IMR-90 (cell line): Measurements from ENCODE around the gene PHIP. TPM values are rescaled to one million over a fixed set of nuclear protein-coding genes. Genes with fewer than 3 reads are reported as not detected.

Experiments
- ATAC-seq: fragments of 200-7000 bp; cut with Tn5 transposase; 2 replicates; pipeline ENCODE4 v1.9.1; 2020; ENCODE audit warnings: low read depth, mild to moderate bottlenecking, moderate library complexity
- BruUV-seq: library from RNA; stranded (reverse); fragments of 400-500 nt; replicated peaks from 2 replicates; lab custom pipeline; 2021; lab: Mats Ljungman, UMichigan
- CTCF ChIA-PET: fragments of 300-600 bp; formaldehyde crosslinking; extraction: SDS; loops from one replicate; lab custom pipeline; 2021; ENCODE audit warnings: antibody characterized with exemption; lab: Yijun Ruan, JAX
- POLR2A ChIA-PET: fragments of 300-600 bp; sonication (Branson Sonifier 250); formaldehyde crosslinking; loops from one replicate; lab custom pipeline; 2022; ENCODE audit warnings: antibody characterized with exemption; ENCODE audit not compliant: unreplicated experiment; lab: Charles Lee
- DNase-seq: peaks from one replicate; pipeline ENCODE4 v3.0.0; 2013
- H2AFZ ChIP-seq: replicated peaks from 2 replicates; pipeline ENCODE3; 2013; ENCODE audit warnings: low read length, mild to moderate bottlenecking; ENCODE audit not compliant: poor library complexity
- H2AK5ac ChIP-seq: 2 replicates; pipeline ENCODE4 v1.6.1; 2013; ENCODE audit warnings: low read depth, low read length, inconsistent platforms
- H2AK9ac ChIP-seq: replicated peaks from 2 replicates; pipeline ENCODE3; 2013; ENCODE audit warnings: mild to moderate bottlenecking, low read depth, low read length, moderate library complexity; ENCODE audit not compliant: poor library complexity
- H2BK120ac ChIP-seq: 2 replicates; pipeline ENCODE4 v1.6.1; 2013; ENCODE audit warnings: low read depth, low read length, inconsistent platforms
- H2BK15ac ChIP-seq: 3 replicates; pipeline ENCODE4 v1.6.1; 2013; ENCODE audit warnings: low read depth, low read length, inconsistent platforms
- H2BK20ac ChIP-seq: 2 replicates; pipeline ENCODE4 v1.6.1; 2013; ENCODE audit warnings: low read depth, mild to moderate bottlenecking, inconsistent platforms, low read length, moderate library complexity
- H2BK5ac ChIP-seq: 2 replicates; pipeline ENCODE4 v1.6.1; 2013; ENCODE audit warnings: mild to moderate bottlenecking, low read depth, low read length, inconsistent platforms; ENCODE audit not compliant: poor library complexity, severe bottlenecking
- H3K14ac ChIP-seq: replicated peaks from 2 replicates; pipeline ENCODE4 v1.6.1; 2013; ENCODE audit warnings: low read depth, low read length, inconsistent platforms
- H3K18ac ChIP-seq: 2 replicates; pipeline ENCODE4 v1.6.1; 2013; ENCODE audit warnings: low read depth, low read length, control low read depth
- H3K23ac ChIP-seq: 2 replicates; pipeline ENCODE4 v1.6.1; 2013; ENCODE audit warnings: low read depth, low read length, inconsistent platforms
- H3K27ac ChIP-seq: 2 replicates; pipeline ENCODE4 v1.5.1; 2013; ENCODE audit warnings: mild to moderate bottlenecking, control low read depth, low read length; ENCODE audit not compliant: insufficient read depth
- H3K27me3 ChIP-seq: 2 replicates; pipeline ENCODE4 v1.6.1; 2013; ENCODE audit warnings: low read length; ENCODE audit not compliant: control insufficient read depth, insufficient read depth
- H3K36me3 ChIP-seq: 2 replicates; pipeline ENCODE4 v1.6.1; 2013; ENCODE audit warnings: low read length, mixed read lengths; ENCODE audit not compliant: control insufficient read depth, insufficient read depth
- H3K4ac ChIP-seq: 2 replicates; pipeline ENCODE4 v1.6.1; 2013; ENCODE audit warnings: low read depth, low read length, inconsistent platforms
- H3K4me1 ChIP-seq: 2 replicates; pipeline ENCODE4 v1.6.1; 2013; ENCODE audit warnings: low read length, mixed read lengths; ENCODE audit not compliant: control insufficient read depth, insufficient read depth
- H3K4me2 ChIP-seq: 2 replicates; pipeline ENCODE4 v1.6.1; 2013; ENCODE audit warnings: low read depth, mild to moderate bottlenecking, control low read depth, low read length, moderate library complexity
- H3K4me3 ChIP-seq: 2 replicates; pipeline ENCODE4 v1.5.1; 2013; ENCODE audit warnings: low read depth, mild to moderate bottlenecking, control low read depth, low read length, moderate library complexity; ENCODE audit not compliant: insufficient read depth
- H3K56ac ChIP-seq: 2 replicates; pipeline ENCODE4 v1.6.1; 2013; ENCODE audit warnings: low read length, inconsistent platforms; ENCODE audit not compliant: insufficient read depth; ENCODE audit errors: extremely low read depth
- H3K79me1 ChIP-seq, 2 experiments: 2 replicates each; pipeline ENCODE4 v1.6.1; 2013; ENCODE audit warnings: low read length in 2 of 2, inconsistent platforms in 1 of 2, low read depth in 1 of 2
- H3K9ac ChIP-seq: 2 replicates; pipeline ENCODE4 v1.6.1; 2013; ENCODE audit warnings: low read depth, low read length, control low read depth
- H3K9me1 ChIP-seq: 2 replicates; pipeline ENCODE4 v1.6.1; 2013; ENCODE audit warnings: low read length, inconsistent platforms; ENCODE audit not compliant: insufficient read depth
- H3K9me3 ChIP-seq: 2 replicates; pipeline ENCODE4 v1.6.1; 2013; ENCODE audit warnings: low read length; ENCODE audit not compliant: control insufficient read depth, insufficient read depth
- H4K20me1 ChIP-seq: 2 replicates; pipeline ENCODE4 v1.6.1; 2013; ENCODE audit warnings: low read length, inconsistent platforms; ENCODE audit not compliant: insufficient read depth
- H4K5ac ChIP-seq: 2 replicates; pipeline ENCODE4 v1.6.1; 2013; ENCODE audit warnings: mild to moderate bottlenecking, low read depth, low read length, control low read depth
- H4K8ac ChIP-seq, 2 experiments: 2 replicates each; pipeline ENCODE4 v1.6.1; 2013; ENCODE audit warnings: low read depth in 2 of 2, low read length in 2 of 2, control low read depth in 1 of 2, inconsistent platforms in 1 of 2
- H4K91ac ChIP-seq: 2 replicates; pipeline ENCODE4 v1.6.1; 2013; ENCODE audit warnings: low read depth, low read length, inconsistent platforms; ENCODE audit not compliant: insufficient read depth
- BHLHE40 ChIP-seq: fragments of 150-350 bp; IDR thresholded peaks from 2 replicates; pipeline ENCODE4 v1.6.1; 2016; ENCODE audit warnings: mild to moderate bottlenecking, low read depth, low read length
- CHD1 ChIP-seq: IDR thresholded peaks from 2 replicates; pipeline ENCODE4 v1.6.1; 2012; ENCODE audit warnings: low read depth, low read length, improper control_type of control experiment
- CTCF ChIP-seq: conservative IDR thresholded peaks from 2 replicates; pipeline ENCODE4 v1.5.1; 2012; ENCODE audit warnings: mild to moderate bottlenecking, low read depth, low read length, improper control_type of control experiment
- ELK1 ChIP-seq: fragments of 150-350 bp; IDR thresholded peaks from 2 replicates; pipeline ENCODE4 v1.6.1; 2016; ENCODE audit warnings: low read depth, mild to moderate bottlenecking, low read length, moderate library complexity, borderline replicate concordance
- FOS ChIP-seq: fragments of 150-350 bp; IDR thresholded peaks from 2 replicates; pipeline ENCODE4 v1.6.1; 2016; ENCODE audit warnings: low read depth, low read length
- MAFK ChIP-seq: IDR thresholded peaks from 2 replicates; pipeline ENCODE4 v1.6.1; 2012; ENCODE audit warnings: low read depth, low read length, improper control_type of control experiment
- MAZ ChIP-seq: IDR thresholded peaks from 2 replicates; pipeline ENCODE4 v1.6.1; 2012; ENCODE audit warnings: low read depth, mild to moderate bottlenecking, low read length, improper control_type of control experiment, moderate library complexity, borderline replicate concordance
- MXI1 ChIP-seq: IDR thresholded peaks from 2 replicates; pipeline ENCODE4 v1.6.1; 2012; ENCODE audit warnings: low read depth, mild to moderate bottlenecking, low read length, moderate library complexity, borderline replicate concordance
- NFE2L2 ChIP-seq: fragments of 150-350 bp; IDR thresholded peaks from 2 replicates; pipeline ENCODE4 v1.6.1; 2016; ENCODE audit warnings: low read depth, mild to moderate bottlenecking, low read length
- POLR2A ChIP-seq: IDR thresholded peaks from 2 replicates; pipeline ENCODE4 v1.6.1; 2012; ENCODE audit warnings: mild to moderate bottlenecking, low read depth, low read length
- RAD21 ChIP-seq: IDR thresholded peaks from 2 replicates; pipeline ENCODE4 v1.6.1; 2012; ENCODE audit warnings: low read length, improper control_type of control experiment
- RCOR1 ChIP-seq: IDR thresholded peaks from 2 replicates; pipeline ENCODE4 v1.6.1; 2012; ENCODE audit warnings: mild to moderate bottlenecking, low read length, improper control_type of control experiment; ENCODE audit not compliant: insufficient replicate concordance
- RFX5 ChIP-seq: IDR thresholded peaks from 2 replicates; pipeline ENCODE4 v1.8.0; 2012; ENCODE audit warnings: low read depth, mild to moderate bottlenecking, low read length, moderate library complexity
- SMC3 ChIP-seq: fragments of 150-350 bp; IDR thresholded peaks from 2 replicates; pipeline ENCODE4 v1.6.1; 2016; ENCODE audit warnings: low read depth, mild to moderate bottlenecking, antibody characterized with exemption, low read length, moderate library complexity
- WGBS, 2 experiments: methylation state at CpG; one replicate each; pipeline versions ENCODE4 v1.1.5 to v1.1.7; 2013; ENCODE audit warnings: missing lambda C conversion rate in 2 of 2; ENCODE audit not compliant: insufficient read length in 1 of 2; ENCODE audit errors: extremely low coverage in 2 of 2; 5-methylcytosine and 5-hydroxymethylcytosine counted together
- dilution Hi-C: fragments of 300-500 bp; cut with HindIII; formaldehyde crosslinking; loops from one replicate; pipeline ENCODE4 v1.14.3; 2018; ENCODE audit warnings: low sequenced_read_pairs; ENCODE audit not compliant: unreplicated experiment
- in situ Hi-C: fragments of 300-500 bp; cut with MboI; formaldehyde crosslinking; loops from 3 replicates; pipeline ENCODE4 v1.14.3; 2019; ENCODE audit warnings: low sequenced_read_pairs, inconsistent platforms, mixed read lengths
- intact Hi-C: fragments of 100-400 bp; cut with micrococcal nuclease; formaldehyde crosslinking; loops from 2 replicates; pipeline ENCODE4 v1.10.0; 2022
- polyA plus RNA-seq, 3 experiments: library from polyadenylated mRNA; depleted of rRNA; stranded (reverse); fragments of >200 nt; gene quantifications; 2 replicates each; pipeline ENCODE4 v1.2.3, GENCODE V29; 2012; ENCODE audit warnings: low replicate concordance in 1 of 3
- total RNA-seq: library from RNA; depleted of rRNA; stranded (reverse); fragments of >200 nt; gene quantifications from 2 replicates; pipeline ENCODE4 v1.2.3, GENCODE V29; 2012

PHIP gene
- total and polyA plus RNA-seq, 2 of the 4 experiments (the other 2 are of a cell fraction): 3.4 to 20.4 TPM

- peaks cover 3 to 8% of the 10 kb centered on the region in 2 experiments for H3K79me1 ChIP-seq
- H3K9me3 ChIP-seq: peaks cover 3% of the 10 kb centered on the region; the same call in 1 of the 2 replicates
- H4K8ac ChIP-seq: no peak overlapping the region
- BruUV-seq: no TSS peak
- no peak for DNase-seq
- no peak overlapping the region for H3K18ac ChIP-seq
- CTCF ChIA-PET: no interaction called here
- intact Hi-C loops: no loop called here
- no peak overlapping the region for H2BK120ac ChIP-seq
- no peak overlapping the region for H3K4ac ChIP-seq
- no peak overlapping the region for H3K4me3 ChIP-seq
- peaks cover 3% of the 10 kb centered on the region; the same call in 1 of the 2 replicates for H3K4me1 ChIP-seq
- H3K9ac ChIP-seq: no peak overlapping the region
- no peak overlapping the region for H3K4me2 ChIP-seq
- dilution Hi-C loops: no loop called here
- H2AK9ac ChIP-seq: no peak overlapping the region
- no peak overlapping the region for H3K23ac ChIP-seq
- ATAC-seq: no peak
- H3K14ac ChIP-seq: no peak overlapping the region
- H4K91ac ChIP-seq: no peak overlapping the region
- H2AFZ ChIP-seq: no peak overlapping the region
- H4K5ac ChIP-seq: no peak overlapping the region
- no peak overlapping the region for H2AK5ac ChIP-seq
- no peak overlapping the region for H3K27ac ChIP-seq
- H4K20me1 ChIP-seq: no peaks in the 10 kb centered on the region
- H3K56ac ChIP-seq: no peak overlapping the region
- WGBS, 2 experiments: 90% methylated on average over 3 of the region's 5 CpGs; no CpG with 5 or more reads in 1 of the 2 experiments
- no peaks in the 10 kb centered on the region for H3K27me3 ChIP-seq
- no peak overlapping the region for H2BK15ac ChIP-seq
- no peak for TF ChIP-seq RCOR1
- TF ChIP-seq CHD1: no peak
- no peak for TF ChIP-seq BHLHE40
- TF ChIP-seq NFE2L2: no peak
- no peak for TF ChIP-seq RAD21
- TF ChIP-seq POLR2A: no peak
- TF ChIP-seq MXI1: no peak
- no peak for TF ChIP-seq RFX5
- no peak for TF ChIP-seq MAZ
- no peak for TF ChIP-seq SMC3
- no peak for TF ChIP-seq MAFK
- no peak for TF ChIP-seq CTCF
- no peak for TF ChIP-seq FOS
- no peak for TF ChIP-seq ELK1
- H2BK5ac ChIP-seq: no peak overlapping the region
- POLR2A ChIA-PET: no interaction called here
- in situ Hi-C loops: no loop called here
- peaks cover 8% of the 10 kb centered on the region; the same call in 1 of the 2 replicates for H3K36me3 ChIP-seq
- no peak overlapping the region for H2BK20ac ChIP-seq
- H3K9me1 ChIP-seq: no peaks in the 10 kb centered on the region
Observed at GRCh38 chr6:79042799-79043126, 35.3 kb downstream of the PHIP start.
